GM18909 (cell line): ENCODE results near the gene RARG.
A peak's percentile ranks its signal among the peaks of the same experiment; 100 is the strongest.

Source experiments
- ATAC-seq: cut with Tn5 transposase; IDR thresholded peaks from one replicate; pipeline ENCODE4 v1.9.1; 2021; ENCODE audit warnings: mild to moderate bottlenecking; ENCODE audit not compliant: unreplicated experiment, poor library complexity

The RARG gene

DNA sequence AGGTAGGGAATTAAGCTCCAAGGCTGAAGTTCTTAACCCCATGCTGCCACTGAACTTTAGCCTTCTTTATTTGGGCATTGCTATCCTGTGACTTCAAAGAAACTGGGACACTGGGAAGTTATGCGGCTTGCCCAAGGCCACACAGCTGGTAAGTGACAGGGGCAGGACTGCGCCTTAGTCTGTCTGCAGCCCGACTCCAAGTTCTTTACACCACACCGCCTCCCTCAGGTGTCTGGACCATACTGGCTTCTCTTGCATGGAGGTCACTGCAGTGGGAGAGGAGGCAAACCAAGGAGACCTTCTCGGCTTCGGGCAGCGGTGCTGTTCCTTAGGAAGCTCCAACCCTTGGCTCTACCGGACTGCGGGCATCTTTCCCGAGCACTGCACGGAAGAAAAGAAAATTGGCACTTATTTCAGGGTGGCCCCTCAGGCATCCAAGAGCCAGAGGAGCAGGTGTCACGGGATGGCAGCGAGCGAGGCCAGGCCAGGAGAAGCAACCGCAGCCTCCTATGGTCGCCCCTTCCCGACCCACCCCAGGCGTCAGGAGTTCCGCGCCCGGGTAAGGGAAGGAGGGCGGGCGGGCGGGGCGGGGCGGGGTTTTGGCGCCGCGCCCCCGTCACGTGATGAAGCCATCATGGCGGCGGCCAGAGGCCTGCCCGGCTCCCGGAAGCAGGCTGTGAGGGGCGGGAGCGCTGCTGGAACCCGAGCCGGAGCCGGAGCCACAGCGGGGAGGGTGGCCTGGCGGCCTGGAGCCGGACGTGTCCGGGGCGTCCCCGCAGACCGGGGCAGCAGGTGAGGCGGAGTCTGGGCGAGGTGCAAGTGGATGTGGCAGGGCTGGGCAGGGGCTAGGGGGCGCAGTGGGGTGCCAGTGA, 19.7 kb upstream of the RARG start:
- ATAC-seq: peak; percentile 71

DNA sequence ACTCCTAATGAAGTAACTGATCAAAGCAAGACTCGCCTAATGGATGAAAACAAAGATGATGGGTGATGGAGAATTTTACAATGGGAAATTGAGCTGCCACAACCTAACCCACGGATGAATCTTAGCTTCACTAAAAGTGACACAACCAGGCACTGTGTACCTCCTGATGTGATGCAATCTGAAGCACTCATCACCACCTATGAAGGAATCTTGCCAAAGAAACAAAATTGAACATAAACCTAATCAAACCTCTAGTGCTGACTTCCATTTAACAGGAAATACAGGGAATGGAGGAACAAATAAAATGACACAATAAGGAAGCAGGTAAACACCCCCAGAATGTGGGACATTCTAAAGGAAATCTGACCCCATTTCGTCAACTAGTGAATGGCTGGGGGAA, 13.3 kb upstream of the RARG start:
- ATAC-seq: no peak

DNA sequence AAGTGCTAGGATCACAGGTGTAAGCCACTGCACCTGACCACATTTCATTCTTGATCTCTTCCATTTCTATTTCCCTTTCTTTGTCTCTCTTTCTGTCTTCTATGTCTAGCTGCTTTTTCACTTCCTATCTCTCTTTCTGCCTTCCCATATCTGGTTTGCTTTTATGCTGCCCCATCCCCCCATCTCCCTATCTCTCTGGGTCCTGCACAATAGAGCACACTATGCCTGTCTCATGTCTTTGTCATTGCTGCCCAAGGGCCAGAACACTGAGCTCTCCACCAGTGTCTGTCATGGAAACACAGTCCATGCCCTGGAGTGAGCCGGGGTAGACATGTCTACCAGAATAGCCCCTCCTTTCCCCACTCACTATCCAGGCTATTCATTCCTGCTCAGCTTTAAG, 12.3 kb upstream of the RARG start:
- no peak for ATAC-seq

DNA sequence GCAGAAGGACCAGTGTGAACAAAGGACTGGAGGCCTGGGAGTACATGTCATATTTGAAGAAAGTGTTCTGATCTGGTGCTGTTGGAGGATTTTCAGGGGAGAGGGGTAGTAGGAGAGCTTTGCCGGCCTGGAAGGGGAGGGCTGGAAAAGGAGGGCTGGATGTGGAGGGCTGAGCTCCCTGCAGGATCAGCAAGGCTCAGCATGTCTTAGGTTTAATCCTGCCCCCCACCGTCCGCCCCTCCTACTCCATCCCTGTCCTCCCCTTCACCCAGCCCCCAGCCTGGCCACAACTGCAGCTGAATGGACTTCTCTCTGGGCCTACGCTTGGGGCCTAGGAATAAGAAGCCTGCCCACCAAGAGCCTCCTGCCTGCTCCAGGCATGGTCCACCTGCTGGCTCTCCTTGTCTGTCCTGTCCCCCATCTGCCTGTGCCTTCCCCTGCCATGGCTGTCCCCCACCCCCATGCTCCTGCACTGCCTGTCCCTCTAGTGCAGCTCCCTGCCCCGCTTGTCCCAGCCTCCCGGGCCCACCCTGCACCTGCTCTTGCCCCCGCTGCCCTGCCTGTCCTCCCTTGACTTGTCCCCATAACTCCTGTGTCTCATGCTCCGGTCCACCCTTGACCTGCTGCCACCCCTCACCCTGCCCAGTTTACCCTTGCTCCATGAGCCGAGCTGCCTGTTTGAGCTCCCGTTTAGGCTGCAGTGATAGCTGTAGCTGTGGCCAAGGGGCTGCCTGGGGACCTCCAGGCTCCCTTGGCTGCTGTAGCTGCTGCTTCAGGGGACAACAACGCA, 9.8 kb upstream of the RARG start:
- no peak for ATAC-seq

DNA sequence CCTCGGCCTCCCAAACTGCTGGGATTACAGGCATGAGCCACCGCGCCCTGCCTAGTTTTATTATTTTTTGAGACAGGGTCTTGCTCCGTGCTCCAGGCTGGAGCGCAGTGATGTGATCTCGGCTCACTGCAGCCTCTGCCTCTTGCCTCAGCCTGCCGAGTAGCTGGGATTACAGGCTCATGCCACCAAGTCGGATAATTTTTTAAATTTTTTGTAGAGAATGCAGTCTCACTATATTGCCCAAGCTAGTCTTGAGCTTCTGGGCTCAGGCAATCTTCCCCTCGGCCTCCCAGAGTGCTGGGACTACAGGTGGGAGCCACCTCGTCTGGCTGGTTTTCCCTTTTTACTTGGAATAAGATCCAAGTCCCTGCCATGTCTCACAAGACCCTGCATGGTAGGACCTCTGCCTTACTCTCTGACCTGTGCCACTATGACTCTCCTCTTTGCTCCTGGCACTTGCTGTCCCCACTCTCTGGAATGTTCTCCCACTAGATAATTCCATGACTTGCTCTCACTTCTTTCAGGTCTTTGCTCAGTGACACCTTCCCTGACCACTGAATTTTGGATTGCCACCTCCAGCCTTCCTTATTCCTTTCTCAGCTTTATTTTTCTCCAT, 7.7 kb upstream of the RARG start:
- ATAC-seq: no peak

DNA sequence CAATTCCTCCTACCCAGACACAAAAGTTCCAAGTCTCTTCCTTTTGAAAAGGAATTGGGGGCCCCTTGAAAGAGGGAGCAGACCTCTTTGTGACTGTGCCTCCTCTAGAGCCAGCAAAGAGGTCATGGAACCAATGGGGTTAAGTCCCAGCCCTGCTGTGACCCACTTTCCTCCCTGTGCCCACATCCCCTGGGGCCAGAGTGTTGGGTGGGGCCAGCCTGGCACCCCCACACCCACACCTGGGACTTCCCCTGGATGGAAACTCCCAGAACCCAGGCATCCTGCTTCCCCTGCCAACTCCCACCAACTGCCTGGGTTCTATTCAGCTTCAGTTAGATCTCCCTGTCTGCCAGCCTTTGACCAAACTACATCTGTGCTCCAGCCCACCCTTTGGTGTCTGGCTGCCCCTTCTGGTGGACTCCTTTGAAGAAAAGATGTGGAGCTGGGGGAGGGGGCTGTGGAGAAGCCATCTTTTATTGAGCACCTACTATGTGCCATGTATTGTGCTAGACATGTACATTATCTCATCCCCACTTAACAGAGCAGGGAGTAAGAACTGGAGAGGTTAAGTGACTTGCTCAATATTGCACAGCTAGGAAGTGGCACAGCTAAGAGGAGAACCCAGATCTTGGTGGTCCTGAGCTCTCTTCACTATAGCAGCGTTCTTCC, 4.6 kb upstream of the RARG start:
- no peak for ATAC-seq

DNA sequence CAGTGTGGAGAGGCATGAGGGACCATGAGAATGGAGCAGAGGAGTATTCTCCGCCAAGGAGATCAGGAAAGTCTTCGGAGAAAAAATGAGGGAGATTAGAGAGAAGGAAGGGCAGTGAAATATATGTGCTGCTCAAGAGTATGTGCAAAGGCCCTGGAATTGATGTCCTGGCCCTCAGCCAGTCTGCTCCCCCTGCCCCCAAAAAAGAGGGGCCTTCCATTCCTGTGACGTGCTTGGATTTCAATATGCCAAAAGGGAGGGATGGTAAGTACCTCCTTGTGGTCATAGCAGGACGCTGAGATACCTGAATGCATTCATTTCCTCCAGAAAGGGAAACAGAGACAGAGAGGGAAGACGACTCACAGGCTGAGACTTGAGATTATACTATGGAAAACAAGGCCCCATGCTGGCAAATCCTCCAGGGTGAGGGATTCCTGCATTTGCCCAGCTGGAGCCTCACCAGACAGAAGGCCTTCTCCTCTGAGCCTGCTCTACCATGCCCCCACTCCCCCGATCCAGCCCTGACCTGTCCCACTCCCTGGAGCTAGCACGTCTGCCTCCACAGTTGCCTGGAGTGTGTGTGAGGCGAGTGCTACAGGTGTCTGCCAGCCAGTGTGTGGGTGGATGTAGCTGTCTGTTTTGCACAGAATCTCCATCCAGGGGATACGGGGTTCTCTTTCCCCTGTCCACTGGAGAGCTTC, 3.9 kb upstream of the RARG start:
- ATAC-seq: no peak

DNA sequence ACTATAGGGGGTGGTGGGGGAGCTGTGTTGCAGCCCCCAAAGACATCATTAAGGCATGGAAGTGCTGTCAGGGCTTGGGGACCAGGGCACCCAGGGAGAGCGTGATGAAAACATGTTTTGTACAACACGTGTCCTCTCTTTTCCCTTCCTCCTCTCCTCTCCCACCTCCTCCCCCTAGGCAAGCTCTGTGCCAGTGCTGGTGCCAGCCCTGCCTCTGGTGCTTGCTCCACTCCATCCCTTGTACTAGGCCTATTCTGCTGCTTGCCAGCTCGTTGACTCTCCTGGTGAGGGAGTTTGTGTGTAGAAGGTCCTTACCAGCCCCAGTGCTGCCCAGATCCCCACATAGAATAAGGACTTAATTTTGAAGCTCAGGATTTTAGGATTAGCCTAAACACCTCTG, 3.2 kb upstream of the RARG start:
- no peak for ATAC-seq

DNA sequence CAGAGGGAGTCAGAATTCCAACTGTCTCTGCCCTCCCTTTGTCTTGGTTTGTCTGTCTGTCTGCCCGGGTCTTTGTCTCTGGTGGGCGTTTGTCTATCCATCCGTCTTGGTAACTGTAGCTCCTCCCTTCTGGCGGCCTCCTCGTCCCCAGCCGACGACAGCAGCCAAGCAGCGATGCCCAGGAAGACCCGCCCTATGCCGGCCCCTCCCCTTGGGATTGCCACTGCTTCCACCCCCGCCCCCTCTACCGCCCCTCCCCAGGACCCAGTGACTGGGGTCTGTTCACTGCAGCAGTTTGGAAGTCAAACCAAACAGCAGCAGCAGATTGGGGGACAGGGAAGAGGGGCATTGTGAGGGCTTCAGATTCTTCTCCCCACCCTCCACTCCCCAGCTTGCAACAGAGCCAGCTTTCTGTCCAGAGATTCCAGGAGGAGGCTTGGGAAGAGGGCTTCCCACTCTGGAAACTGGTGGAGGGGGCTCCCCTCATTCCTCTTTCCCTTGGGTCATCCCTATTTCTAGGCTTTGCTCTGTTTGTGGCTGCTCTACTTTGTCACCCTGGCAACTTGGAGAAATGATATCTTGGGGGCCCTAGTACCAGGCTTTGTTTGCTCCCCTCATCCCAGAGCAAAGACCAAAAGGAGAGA, 2.4 kb upstream of the RARG start:
- no peak for ATAC-seq

DNA sequence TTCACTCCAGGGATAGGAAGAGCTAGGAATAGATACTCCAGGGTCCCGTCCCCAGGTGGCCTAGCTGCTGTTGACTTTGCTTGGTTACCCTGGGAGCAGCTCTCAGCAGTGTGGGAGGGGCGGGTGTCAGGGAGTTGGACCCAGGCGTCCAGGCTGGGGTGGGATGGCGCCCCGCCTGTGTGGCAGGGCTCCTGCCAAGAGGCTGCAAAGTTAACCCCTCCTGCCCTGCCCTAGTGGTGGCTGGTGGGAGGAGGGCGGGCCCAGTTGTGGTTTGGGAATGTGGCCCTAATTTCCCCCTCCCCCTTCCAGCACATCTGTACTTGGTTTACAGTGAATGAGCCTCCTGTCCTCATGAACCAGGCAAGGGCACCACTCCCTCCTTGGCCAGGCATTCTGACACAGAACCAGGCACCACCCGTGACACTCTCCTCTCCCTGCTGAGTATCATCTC, 1.7 kb upstream of the RARG start:
- no peak for ATAC-seq

DNA sequence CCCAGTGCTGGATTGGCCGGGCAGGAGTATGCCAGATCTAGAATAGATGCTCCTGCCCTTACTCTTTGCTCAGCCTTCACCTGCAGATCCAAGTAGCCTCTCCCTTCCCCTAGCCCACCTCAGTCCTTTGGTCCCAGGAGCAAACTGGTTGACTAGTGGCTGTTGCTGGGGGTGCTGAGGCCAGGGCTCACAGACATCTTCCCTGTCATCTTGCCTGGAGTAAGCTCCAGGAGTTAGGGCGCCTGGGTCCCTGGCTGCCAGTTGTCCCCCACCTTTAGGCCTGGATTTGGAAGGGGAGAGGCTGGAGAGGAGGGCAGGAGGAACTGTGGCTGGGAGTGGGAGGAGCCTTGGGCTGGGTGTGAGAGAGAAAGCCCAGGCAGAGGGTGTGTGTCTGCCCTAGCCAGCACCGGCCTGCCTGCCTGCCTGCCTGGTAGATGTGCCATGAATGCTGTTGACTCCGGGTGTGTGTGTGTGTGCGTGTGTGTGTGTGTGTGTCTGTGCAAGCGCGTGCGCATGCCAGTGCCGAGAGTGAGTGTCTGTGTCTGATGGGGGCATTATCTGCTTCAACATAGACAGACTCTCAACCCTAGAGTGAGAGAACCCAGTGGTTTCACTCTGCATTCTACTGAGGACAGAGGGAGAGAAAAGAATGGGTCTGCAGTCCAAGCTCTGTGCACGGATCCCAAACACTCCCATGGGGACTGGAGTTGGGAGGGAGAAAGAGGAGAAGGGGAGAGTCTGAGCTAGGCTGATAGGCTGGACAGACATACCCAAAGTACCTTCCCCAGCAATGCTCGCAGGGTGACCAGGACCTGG, 845 bp upstream of the RARG start:
- no peak for ATAC-seq

DNA sequence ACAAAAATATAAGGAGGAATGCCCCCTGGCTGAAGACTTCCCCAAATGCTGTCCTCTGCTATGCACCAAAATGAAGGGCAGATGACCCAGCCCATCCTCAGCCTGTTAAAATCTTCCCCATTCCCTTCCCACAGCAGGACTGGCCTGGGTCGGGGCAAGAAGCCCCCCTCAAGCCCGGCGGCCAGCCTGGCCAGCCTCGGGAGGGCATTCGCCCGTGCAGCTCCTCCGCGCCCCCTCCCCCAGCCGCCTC, 413 bp downstream of the RARG start:
- ATAC-seq: no peak

DNA sequence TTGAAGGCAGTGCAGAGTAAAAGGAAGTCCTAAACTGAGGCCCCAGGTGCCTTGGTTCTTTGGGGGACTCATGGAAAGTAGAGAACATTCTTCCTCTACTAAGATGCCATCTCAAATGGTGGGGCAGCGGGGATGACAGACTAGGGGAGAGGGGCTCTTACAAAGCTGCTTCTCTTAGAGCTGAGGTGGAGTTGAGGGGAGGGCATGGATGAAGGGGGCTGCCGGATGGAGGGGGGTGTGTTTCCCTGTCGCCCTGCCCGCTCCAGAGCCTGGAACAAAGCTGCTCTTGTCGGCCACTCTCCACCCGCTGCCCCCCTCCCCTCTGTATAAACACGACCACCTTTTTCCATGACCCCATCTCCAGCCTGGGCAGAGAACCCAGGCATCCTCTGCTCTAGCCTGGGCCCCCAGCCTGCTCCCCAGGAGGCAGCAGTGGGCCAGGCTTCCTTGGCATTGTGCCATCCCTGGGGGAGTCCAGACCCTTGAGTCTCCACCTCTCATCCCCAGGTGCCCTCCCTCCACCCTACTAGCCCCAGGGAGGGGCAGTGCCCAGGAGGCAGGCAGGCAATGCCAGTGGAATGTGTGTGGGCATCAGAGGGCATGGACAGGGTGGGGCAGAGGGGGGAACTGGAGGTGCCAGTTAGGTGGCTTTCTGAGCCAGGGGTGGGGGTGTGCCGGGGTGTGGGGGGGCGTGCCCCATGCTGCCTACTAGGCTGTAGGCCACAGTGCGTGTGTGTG, 1.7 kb downstream of the RARG start:
- no peak for ATAC-seq

DNA sequence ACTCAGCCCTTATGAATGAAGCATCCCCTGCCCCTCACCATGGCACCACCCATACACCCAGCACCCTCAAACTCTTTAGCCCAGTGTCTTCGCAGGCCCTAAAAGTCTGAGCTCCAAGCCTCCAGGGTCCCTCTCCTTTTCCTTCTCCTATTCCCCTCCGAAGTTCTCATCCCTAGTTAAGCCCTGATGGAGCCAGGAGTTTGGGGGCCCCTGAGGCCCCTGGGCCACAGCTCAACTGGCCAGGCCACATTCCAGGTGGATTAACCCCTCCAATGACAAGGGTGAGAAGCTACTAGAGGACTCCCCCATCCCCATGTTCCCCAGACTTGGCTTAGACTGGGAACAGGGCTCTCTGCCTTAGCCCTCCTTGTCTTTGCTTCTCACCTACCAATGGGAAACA, 2.6 kb downstream of the RARG start:
- no peak for ATAC-seq

DNA sequence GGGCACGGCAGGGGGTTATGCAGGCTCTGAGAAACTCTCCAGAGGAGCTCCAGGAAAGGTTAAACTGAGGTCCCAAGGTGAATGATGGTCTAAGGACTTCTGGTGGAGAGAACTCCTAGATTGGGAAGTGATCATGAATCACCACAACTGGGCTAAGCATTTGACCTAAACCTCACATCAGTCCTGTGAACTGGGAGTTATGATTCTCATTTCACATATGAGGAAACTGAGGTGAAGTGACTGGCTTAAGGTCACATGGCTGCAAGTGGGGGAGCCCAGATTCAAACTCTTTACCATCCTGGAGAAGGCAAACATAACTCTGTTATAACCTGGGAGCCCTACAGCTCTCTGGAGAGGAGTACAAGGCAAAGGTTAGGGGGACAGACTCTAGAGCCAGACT, 4.2 kb downstream of the RARG start:
- no peak for ATAC-seq

DNA sequence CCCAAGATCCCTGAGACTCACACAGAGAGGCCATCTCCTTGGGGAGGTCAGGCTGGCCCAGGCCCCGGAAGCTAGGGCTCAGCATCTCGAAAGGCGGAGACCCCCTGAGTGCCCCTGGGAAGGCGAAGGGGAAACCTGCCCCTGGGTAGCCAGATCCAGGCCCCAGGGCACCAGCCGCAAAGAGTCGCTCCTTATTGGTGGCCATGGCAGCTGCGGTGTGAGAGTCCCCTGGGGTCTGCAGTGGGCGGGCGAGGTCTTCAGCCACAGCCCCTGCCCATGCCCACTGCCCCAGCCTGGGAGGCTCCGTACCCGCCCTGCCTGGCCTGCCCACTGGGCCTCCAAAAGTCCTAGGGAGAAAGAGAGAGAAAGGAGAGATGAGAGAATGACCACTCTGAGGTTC, 4.7 kb downstream of the RARG start:
- no peak for ATAC-seq

DNA sequence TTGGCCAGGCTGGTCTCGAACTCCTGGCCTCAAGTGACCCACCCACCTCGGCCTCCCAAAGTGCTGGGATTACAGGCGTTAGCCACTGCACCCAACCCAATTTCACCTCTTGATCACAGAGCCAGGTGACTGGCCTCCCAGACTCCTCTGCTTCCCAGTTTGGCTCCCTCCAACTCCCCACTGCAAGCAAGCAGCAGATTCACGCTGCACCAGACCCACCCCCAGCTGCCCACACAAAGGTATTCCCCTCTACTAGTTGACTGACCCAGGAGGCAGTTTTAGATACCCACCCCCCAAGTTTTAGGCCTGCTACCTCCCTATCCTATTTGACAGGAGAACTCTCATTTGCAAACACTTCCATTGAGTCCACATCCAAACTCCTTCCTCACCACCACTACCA, 5.2 kb downstream of the RARG start:
- ATAC-seq: no peak

DNA sequence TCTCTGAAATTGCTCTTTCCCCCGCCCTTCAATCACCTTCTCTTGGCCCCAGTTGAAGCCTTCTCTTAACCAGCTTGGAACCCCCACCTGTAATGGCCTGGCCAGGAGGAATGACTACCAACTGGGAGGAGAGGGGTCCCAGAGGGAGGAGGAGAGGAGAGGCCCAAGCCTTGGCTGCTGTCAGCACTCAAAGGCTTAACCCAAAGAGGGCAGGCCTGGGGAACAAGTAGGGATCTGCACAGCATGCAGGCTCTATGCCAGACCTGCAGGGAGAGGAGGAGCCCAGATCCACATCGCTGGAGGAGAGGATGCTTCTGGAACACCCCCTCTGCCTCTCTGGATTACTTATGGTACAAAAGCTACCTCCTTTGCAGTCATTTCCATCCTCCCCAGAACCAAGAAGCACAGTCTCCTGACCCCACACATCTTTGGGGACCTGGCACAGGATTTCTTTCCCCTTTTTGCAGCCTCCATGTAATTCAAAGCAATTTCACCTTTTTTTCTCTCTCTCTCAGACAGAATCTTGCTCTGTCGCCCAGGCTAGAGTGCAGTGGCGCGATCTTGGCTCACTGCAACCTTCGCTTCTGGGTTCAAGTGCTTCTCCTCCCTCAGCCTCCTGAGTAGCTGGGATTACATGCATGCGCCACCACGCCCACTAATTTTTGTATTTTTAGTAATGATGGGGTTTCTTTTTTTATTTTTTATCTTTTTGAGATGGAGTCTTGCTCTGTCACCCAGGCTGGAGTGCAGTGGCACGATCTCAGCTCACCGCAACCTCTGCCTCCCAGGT, 6.2 kb downstream of the RARG start:
- ATAC-seq: no peak
